Cardiac muscle cell (in vitro differentiated cells and primary cell): ENCODE measurements around the gene CKM. TPM values are rescaled to one million over a fixed set of nuclear protein-coding genes. Genes with fewer than 3 reads are reported as not detected.
A peak's percentile ranks its signal among the peaks of the same experiment; 100 is the strongest.
"Not testable (repeated sequence)": the region's sequence is repeated elsewhere in the genome, so short reads cannot be mapped to it uniquely, and the experiment has no call there.

Source experiments
- DNase-seq, 2 donors: peaks; one replicate each; pipeline versions ENCODE4 v3.0.0 to v3.0.0-alpha.2; 2010 to 2017; ENCODE audit warnings: low read depth in 1 of 2, low spot score in 1 of 2
- H3K27ac ChIP-seq: fragments of 200-600 bp; sonication (generic); 2 replicates; pipeline ENCODE4 v1.5.1; 2016
- H3K27me3 ChIP-seq: fragments of 200-600 bp; sonication (generic); 2 replicates; pipeline ENCODE4 v1.6.0; 2016; ENCODE audit warnings: control low read depth
- H3K36me3 ChIP-seq: fragments of 200-600 bp; sonication (generic); 2 replicates; pipeline ENCODE4 v1.5.1; 2016; ENCODE audit warnings: control low read depth
- H3K4me1 ChIP-seq: fragments of 200-600 bp; sonication (generic); 2 replicates; pipeline ENCODE4 v1.8.1; 2017; ENCODE audit warnings: low read depth, mild to moderate bottlenecking, mixed run types
- H3K4me3 ChIP-seq: fragments of 200-600 bp; sonication (generic); 2 replicates; pipeline ENCODE4 v1.5.1; 2016; ENCODE audit warnings: mild to moderate bottlenecking
- H3K9me3 ChIP-seq: fragments of 200-600 bp; sonication (generic); 2 replicates; pipeline ENCODE4 v1.5.1; 2017; ENCODE audit warnings: low read depth, mild to moderate bottlenecking, control low read depth
- polyA plus RNA-seq: library from polyadenylated mRNA; unstranded; fragments of >200 nt; fragmentation: Nextera tagmentation; extraction: Ambion mirVana; gene quantifications from 2 replicates; pipeline ENCODE4 v1.2.1, GENCODE V29; 2016
- total RNA-seq: library from RNA; depleted of rRNA; stranded (reverse); fragments of >200 nt; gene quantifications from 2 replicates; pipeline ENCODE4 v1.2.3, GENCODE V29; 2016
- TF ChIP-seq, protein P1 (sequence below): IDR thresholded peaks from 2 replicates; pipeline ENCODE4 v1.5.1; 2012; ENCODE audit warnings: low read depth, mild to moderate bottlenecking, low read length

CKM gene
- total and polyA plus RNA-seq, 2 experiments from 2014 or later: 406 to 529 TPM

DNA sequence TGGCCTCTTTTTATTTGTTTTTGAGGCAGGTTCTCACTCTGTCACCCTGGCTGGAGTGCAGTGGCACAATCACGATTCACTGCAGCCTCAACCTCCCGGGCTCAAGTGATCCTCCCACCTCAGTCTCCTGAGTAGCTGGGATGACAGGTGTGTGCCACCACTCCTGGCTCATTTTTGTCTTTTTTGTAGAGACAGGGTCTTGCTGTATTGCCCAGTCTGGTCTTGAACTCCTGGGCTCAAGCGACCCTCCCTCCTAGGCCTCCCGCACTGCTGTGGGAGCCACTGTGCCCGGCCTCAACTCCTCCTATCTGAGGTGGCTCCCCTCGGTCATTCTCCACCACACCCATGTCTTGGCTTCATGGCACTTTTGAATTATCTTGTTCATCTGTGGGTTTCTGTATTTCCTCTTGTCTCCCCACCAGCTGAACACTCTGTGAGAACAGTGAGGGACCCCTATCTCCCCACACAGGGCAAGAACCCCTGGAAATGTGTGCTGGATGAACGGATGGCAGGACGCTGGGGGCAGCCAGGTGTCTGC lies 7.9 kb downstream of the CKM start:
- H3K27me3 ChIP-seq: no peaks in the 10 kb centered on the region
- H3K36me3 ChIP-seq: peaks cover 9% of the 10 kb centered on the region
- H3K9me3 ChIP-seq: no peaks in the 10 kb centered on the region
- DNase-seq: no peak
- TF ChIP-seq, protein P1, sequence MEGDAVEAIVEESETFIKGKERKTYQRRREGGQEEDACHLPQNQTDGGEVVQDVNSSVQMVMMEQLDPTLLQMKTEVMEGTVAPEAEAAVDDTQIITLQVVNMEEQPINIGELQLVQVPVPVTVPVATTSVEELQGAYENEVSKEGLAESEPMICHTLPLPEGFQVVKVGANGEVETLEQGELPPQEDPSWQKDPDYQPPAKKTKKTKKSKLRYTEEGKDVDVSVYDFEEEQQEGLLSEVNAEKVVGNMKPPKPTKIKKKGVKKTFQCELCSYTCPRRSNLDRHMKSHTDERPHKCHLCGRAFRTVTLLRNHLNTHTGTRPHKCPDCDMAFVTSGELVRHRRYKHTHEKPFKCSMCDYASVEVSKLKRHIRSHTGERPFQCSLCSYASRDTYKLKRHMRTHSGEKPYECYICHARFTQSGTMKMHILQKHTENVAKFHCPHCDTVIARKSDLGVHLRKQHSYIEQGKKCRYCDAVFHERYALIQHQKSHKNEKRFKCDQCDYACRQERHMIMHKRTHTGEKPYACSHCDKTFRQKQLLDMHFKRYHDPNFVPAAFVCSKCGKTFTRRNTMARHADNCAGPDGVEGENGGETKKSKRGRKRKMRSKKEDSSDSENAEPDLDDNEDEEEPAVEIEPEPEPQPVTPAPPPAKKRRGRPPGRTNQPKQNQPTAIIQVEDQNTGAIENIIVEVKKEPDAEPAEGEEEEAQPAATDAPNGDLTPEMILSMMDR: no peak
- no peak overlapping the region for H3K4me3 ChIP-seq
- no peak overlapping the region for H3K27ac ChIP-seq
- no peaks in the 10 kb centered on the region for H3K4me1 ChIP-seq

DNA sequence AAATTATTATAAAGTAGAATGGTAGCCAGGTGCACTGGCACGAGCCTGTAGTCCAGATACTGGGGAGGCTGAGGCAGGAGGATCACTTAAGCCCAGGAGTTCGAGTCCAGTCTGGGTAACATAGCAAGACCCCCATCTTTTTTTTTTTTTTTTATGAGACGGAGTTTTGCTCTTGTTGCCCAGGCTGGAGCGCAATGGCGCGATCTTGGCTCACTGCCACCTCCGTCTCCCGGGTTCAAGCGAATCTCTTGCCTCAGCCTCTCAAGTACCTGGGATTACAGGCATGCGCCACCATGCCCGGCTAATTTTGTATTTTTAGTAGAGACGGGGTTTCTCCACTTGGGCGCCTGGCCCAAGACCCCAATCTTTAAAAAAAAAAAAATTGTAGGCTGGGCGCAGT lies 10.4 kb downstream of the CKM start:
- H3K9me3 ChIP-seq, H3K27ac ChIP-seq, H3K4me3 ChIP-seq, H3K36me3 ChIP-seq, DNase-seq, H3K4me1 ChIP-seq, H3K27me3 ChIP-seq: not testable (repeated sequence)

DNA sequence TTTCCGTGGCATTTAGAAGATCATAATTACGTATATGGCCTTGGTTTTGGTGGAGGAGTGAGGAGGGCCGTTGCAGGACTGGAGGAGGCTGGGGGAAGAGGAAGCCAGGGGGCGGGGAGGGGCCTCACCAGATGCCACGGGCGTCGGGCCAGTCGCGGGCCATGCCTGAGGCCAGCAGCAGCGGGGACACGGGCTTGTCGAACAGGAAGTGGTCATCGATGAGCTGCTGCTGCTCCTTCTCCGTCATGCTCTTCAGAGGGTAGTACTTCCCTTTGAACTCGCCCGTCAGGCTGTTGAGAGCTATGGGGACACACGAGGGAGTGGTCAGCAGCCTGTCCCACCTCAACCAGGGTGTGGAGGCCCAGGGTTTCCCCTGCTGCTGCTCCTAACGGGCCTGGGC lies 11.1 kb downstream of the CKM start:
- TF ChIP-seq, protein P1: no peak
- no peak overlapping the region for H3K27ac ChIP-seq
- H3K36me3 ChIP-seq: peaks cover 5% of the 10 kb centered on the region
- H3K4me3 ChIP-seq: no peak overlapping the region
- H3K27me3 ChIP-seq: no peaks in the 10 kb centered on the region
- H3K9me3 ChIP-seq: no peaks in the 10 kb centered on the region
- no peak for DNase-seq
- H3K4me1 ChIP-seq: no peaks in the 10 kb centered on the region

DNA sequence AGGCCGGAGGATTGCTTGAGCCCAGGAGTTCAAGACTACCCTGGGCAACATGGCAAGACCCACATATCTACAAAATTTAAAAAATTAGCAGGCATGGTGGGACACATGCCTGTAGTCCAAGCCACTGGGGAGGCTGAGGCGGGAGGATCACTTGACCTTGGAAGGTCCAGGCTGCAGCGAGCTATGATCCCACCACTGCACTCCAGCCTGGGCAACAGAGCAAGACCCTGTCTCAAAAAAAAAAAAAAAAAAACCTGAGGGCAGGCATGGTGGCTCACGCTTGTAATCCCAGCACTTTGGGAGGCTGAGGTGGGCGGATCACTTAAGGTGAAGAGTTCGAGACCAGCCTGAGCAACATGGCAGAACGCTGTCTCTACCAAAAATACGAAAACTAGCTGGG lies 13.4 kb downstream of the CKM start:
- not testable (repeated sequence) for H3K4me1 ChIP-seq, H3K36me3 ChIP-seq, H3K27me3 ChIP-seq, H3K27ac ChIP-seq, H3K9me3 ChIP-seq, H3K4me3 ChIP-seq, DNase-seq

DNA sequence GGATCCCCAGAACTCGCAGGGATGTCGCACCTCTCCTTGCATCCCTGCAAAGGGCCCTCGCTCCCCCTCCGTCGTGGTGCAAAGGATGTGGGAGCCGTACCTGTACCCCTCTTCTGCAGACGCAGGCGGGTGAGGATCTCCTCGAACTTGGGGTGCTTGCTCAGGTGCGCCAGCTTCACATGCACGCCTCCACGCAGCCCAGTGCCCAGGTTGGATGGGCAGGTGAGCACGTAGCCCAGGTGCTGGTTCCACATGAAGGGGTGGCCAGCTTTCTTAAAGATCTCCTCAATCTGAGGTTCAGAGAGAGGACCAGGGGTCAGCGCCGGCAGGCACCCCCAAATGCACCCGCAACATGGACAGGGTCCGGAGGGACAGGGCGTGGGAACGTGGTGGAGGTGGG lies 15.3 kb downstream of the CKM start:
- no peaks in the 10 kb centered on the region for H3K4me1 ChIP-seq
- TF ChIP-seq, protein P1: no peak
- no peaks in the 10 kb centered on the region for H3K36me3 ChIP-seq
- H3K27ac ChIP-seq: peak overlapping the region; percentile 10
- no peak overlapping the region for H3K4me3 ChIP-seq
- no peak for DNase-seq
- H3K9me3 ChIP-seq: no peaks in the 10 kb centered on the region
- H3K27me3 ChIP-seq: no peaks in the 10 kb centered on the region

DNA sequence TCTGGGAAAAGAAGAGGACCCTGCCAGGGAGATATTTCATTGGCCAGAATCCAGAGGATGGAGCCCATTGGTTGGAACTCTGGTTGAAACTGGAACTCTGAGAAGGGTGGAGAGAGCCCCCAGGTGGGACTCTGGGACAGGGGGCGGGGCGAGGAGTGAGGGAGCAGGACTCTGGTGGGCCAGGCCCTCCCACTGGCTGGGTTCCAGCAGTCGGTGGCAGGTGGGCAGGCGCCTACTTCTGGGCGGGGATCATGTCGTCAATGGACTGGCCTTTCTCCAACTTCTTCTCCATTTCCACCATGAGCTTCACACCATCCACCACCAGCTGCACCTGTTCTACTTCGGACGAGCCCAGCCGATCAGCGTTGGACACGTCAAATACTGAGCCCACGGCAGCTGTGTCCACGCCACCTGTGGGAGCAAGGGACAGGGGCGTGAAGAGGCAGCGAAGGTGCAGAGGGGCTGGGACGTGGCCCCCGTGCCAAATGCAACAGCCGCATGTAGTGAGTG lies 16.1 kb downstream of the CKM start:
- H3K27me3 ChIP-seq: no peaks in the 10 kb centered on the region
- H3K27ac ChIP-seq: peak overlapping the region; percentile 63
- no peaks in the 10 kb centered on the region for H3K9me3 ChIP-seq
- H3K4me3 ChIP-seq: no peak overlapping the region
- DNase-seq: peak in 1 of 2 donors; percentile 62
- TF ChIP-seq, protein P1: no peak
- H3K4me1 ChIP-seq: no peaks in the 10 kb centered on the region
- H3K36me3 ChIP-seq: no peaks in the 10 kb centered on the region

DNA sequence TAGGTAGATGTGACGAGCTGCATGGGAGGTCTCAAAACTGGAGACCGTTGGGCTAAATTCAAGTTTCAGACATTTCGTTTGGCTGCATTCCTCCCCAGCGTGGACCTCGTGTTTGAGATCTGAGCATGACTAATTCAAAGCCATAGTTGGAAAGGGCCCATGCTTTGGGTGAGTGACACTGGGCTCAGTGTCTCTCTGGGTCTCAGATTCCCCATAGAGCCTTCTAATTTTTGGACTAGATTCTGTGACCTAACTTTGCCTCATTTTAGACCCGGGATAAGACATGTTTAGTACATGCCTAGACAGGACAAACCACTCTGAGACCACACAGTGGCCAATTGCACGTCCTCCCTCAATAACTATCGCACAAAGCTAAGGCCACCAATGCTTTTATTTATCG lies 16.6 kb downstream of the CKM start:
- Histone ChIP-seq H3K36me3 (no peaks in the 10 kb centered on the region), H3K27me3 (no peaks in the 10 kb centered on the region), H3K27ac (peak overlapping the region; percentile 63), H3K9me3 (no peaks in the 10 kb centered on the region), H3K4me3 (no peak overlapping the region), H3K4me1 (no peaks in the 10 kb centered on the region)
- DNase-seq: no peak
- TF ChIP-seq, protein P1: no peak
